HG03439 (cell line): ENCODE results near the gene TUBB4B.

Source experiments
- ATAC-seq: cut with Tn5 transposase; IDR thresholded peaks from one replicate; pipeline ENCODE4 v1.9.1; 2021; ENCODE audit warnings: mild to moderate bottlenecking, moderate library complexity; ENCODE audit not compliant: unreplicated experiment

TUBB4B gene

GRCh38 chr9:137211532-137211931, 29.6 kb upstream of the TUBB4B start:
- ATAC-seq: no peak

GRCh38 chr9:137212520-137212919, 28.6 kb upstream of the TUBB4B start:
- no peak for ATAC-seq

GRCh38 chr9:137213160-137214060, 27.7 kb upstream of the TUBB4B start:
- no peak for ATAC-seq

- ATAC-seq: no peak
Measured at GRCh38 chr9:137214620-137215019, 26.5 kb upstream of the TUBB4B start.

- ATAC-seq: no peak
Measured at GRCh38 chr9:137215196-137215986, 25.7 kb upstream of the TUBB4B start.

GRCh38 chr9:137216188-137216965, 24.7 kb upstream of the TUBB4B start:
- no peak for ATAC-seq

- no peak for ATAC-seq
Measured at GRCh38 chr9:137217276-137218211, 23.5 kb upstream of the TUBB4B start.

- ATAC-seq: no peak
Measured at GRCh38 chr9:137218212-137218753, 22.8 kb upstream of the TUBB4B start.

- no peak for ATAC-seq
Measured at GRCh38 chr9:137218754-137219271, 22.3 kb upstream of the TUBB4B start.

GRCh38 chr9:137219757-137220316, 21.2 kb upstream of the TUBB4B start:
- ATAC-seq: no peak

- ATAC-seq: no peak
Measured at GRCh38 chr9:137220317-137221094, 20.6 kb upstream of the TUBB4B start.

- ATAC-seq: no peak
Measured at GRCh38 chr9:137221095-137221505, 20.0 kb upstream of the TUBB4B start.

- no peak for ATAC-seq
Measured at GRCh38 chr9:137221506-137222111, 19.5 kb upstream of the TUBB4B start.

- peak; percentile 11 for ATAC-seq
Measured at GRCh38 chr9:137222190-137223077, 18.7 kb upstream of the TUBB4B start, which contains the start of gene RNF208. Gene RNF208, minus strand, starts transcription at chr9:137222240. Its CDS starts 1,028 bp downstream, at chr9:137221212.

GRCh38 chr9:137223078-137223970, 17.8 kb upstream of the TUBB4B start:
- ATAC-seq: peak; percentile 76
